ENCODE measurements around the gene SLC25A51.

Gene SLC25A51

DNA sequence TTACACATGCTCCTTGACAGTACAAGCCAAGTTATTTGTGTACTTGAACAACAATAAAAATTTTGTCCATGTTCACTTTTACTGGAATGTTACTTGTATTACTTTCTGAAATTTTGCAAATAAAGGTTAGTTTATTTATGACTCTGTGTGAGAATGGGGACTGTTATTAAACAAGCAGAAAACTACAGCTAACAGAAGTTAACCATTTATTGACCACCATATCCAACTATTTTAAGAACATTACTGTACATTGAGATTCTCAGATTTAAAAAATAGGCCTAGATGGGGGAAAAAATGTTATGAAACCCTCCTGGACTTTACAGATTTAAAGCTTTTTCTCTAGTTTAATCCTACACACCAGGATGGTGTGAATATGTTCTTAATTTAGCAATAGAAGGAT is 1.8 kb downstream of the SLC25A51 start:
- H3K36me3 ChIP-seq (ENCODE audit: insufficient read depth, low read length), result peaks cover 6% of the 10 kb centered on the region; the same call in 1 of the 2 replicates
- H2AFZ ChIP-seq (ENCODE audit: low read length), result no peak overlapping the region
- H3K4me1 ChIP-seq (ENCODE audit: insufficient read depth, low read length, poor library complexity, severe bottlenecking), result peaks cover 22% of the 10 kb centered on the region
- no peaks in the 10 kb centered on the region for H3K9me2 ChIP-seq (replicated peaks; ENCODE audit: low read depth, low read length)
- H4K20me1 ChIP-seq (ENCODE audit: insufficient read depth, low read length, poor library complexity, severe bottlenecking), result peaks cover 20% of the 10 kb centered on the region
- H3K4me2 ChIP-seq (ENCODE audit: low read depth, low read length, poor library complexity, severe bottlenecking), result peak overlapping the region; percentile 98
- peak overlapping the region; percentile 75 for H3K9ac ChIP-seq (ENCODE audit: low read depth, low read length, poor library complexity, severe bottlenecking)
- H3K79me2 ChIP-seq (ENCODE audit: insufficient read depth, low read length), result peaks cover 36% of the 10 kb centered on the region
- peak overlapping the region; percentile 86 for H3K4me3 ChIP-seq (ENCODE audit: low read length, poor library complexity, severe bottlenecking)
- TF ChIP-seq CTCF (conservative IDR thresholded peaks at IDR 0.05; ENCODE audit: low read length) (no peak), EZH2phosphoT487 (IDR thresholded peaks at IDR 0.05; ENCODE audit: borderline replicate concordance) (no peak)
- H3F3A ChIP-seq (ENCODE audit: low read depth), result no peaks in the 10 kb centered on the region
- no peaks in the 10 kb centered on the region for H3K27me3 ChIP-seq (ENCODE audit: insufficient read depth, low read length, poor library complexity, severe bottlenecking)
- no peaks in the 10 kb centered on the region for H3K9me3 ChIP-seq (ENCODE audit: insufficient read depth, low read depth, low read length)

- Histone ChIP-seq H3K4me2 (ENCODE audit: low read depth, low read length, poor library complexity, severe bottlenecking) (no peak overlapping the region), H3K9me3 (ENCODE audit: insufficient read depth, low read depth, low read length) (no peaks in the 10 kb centered on the region), H3K27me3 (ENCODE audit: insufficient read depth, low read length, poor library complexity, severe bottlenecking) (no peaks in the 10 kb centered on the region), H3K4me1 (ENCODE audit: insufficient read depth, low read length, poor library complexity, severe bottlenecking) (peaks cover 22% of the 10 kb centered on the region), H4K20me1 (ENCODE audit: insufficient read depth, low read length, poor library complexity, severe bottlenecking) (peaks cover 20% of the 10 kb centered on the region), H3K9me2 (replicated peaks; ENCODE audit: low read depth, low read length) (no peaks in the 10 kb centered on the region), H2AFZ (ENCODE audit: low read length) (no peak overlapping the region), H3K9ac (ENCODE audit: low read depth, low read length, poor library complexity, severe bottlenecking) (no peak overlapping the region), H3K36me3 (ENCODE audit: insufficient read depth, low read length) (peaks cover 21% of the 10 kb centered on the region; the same call in 1 of the 2 replicates), H3K4me3 (ENCODE audit: low read length, poor library complexity, severe bottlenecking) (no peak overlapping the region), H3F3A (ENCODE audit: low read depth) (no peaks in the 10 kb centered on the region), H3K79me2 (ENCODE audit: insufficient read depth, low read length) (peaks cover 36% of the 10 kb centered on the region)
- TF ChIP-seq EZH2phosphoT487 (IDR thresholded peaks at IDR 0.05; ENCODE audit: borderline replicate concordance) (no peak), CTCF (conservative IDR thresholded peaks at IDR 0.05; ENCODE audit: low read length) (no peak)
Observed at GRCh38 chr9:37899041-37899440, 4.9 kb downstream of the SLC25A51 start.

GRCh38 chr9:37897665-37898064 is 6.3 kb downstream of the SLC25A51 start:
- TF ChIP-seq EZH2phosphoT487 (IDR thresholded peaks at IDR 0.05; ENCODE audit: borderline replicate concordance), result no peak
- TF ChIP-seq CTCF (conservative IDR thresholded peaks at IDR 0.05; ENCODE audit: low read length), result no peak
- H3K4me2 ChIP-seq (ENCODE audit: low read depth, low read length, poor library complexity, severe bottlenecking), result no peak overlapping the region
- H4K20me1 ChIP-seq (ENCODE audit: insufficient read depth, low read length, poor library complexity, severe bottlenecking), result peaks cover 11% of the 10 kb centered on the region
- H3K27me3 ChIP-seq (ENCODE audit: insufficient read depth, low read length, poor library complexity, severe bottlenecking), result no peaks in the 10 kb centered on the region
- no peaks in the 10 kb centered on the region for H3K9me3 ChIP-seq (ENCODE audit: insufficient read depth, low read depth, low read length)
- peaks cover 25% of the 10 kb centered on the region; the same call in 1 of the 2 replicates for H3K36me3 ChIP-seq (ENCODE audit: insufficient read depth, low read length)
- no peaks in the 10 kb centered on the region for H3K9me2 ChIP-seq (replicated peaks; ENCODE audit: low read depth, low read length)
- no peaks in the 10 kb centered on the region for H3F3A ChIP-seq (ENCODE audit: low read depth)
- no peak overlapping the region for H2AFZ ChIP-seq (ENCODE audit: low read length)
- no peak overlapping the region for H3K4me3 ChIP-seq (ENCODE audit: low read length, poor library complexity, severe bottlenecking)
- peaks cover 26% of the 10 kb centered on the region for H3K79me2 ChIP-seq (ENCODE audit: insufficient read depth, low read length)
- peaks cover 16% of the 10 kb centered on the region for H3K4me1 ChIP-seq (ENCODE audit: insufficient read depth, low read length, poor library complexity, severe bottlenecking)
- H3K9ac ChIP-seq (ENCODE audit: low read depth, low read length, poor library complexity, severe bottlenecking), result no peak overlapping the region

Measured in Loucy (cell line).